Colonic mucosa (tissue), 4 donors: Measurements from ENCODE around the gene SLC51B. TPM values are rescaled to one million over a fixed set of nuclear protein-coding genes. Genes with fewer than 3 reads are reported as not detected.

ENCODE experiments used
- DNase-seq: peaks from one replicate; pipeline ENCODE4 v3.0.0-alpha.2; 2020
- H3K27ac ChIP-seq: fragments of 200-600 bp; one replicate; pipeline ENCODE4 v1.8.0; 2021
- H3K27me3 ChIP-seq: fragments of 200-600 bp; one replicate; pipeline ENCODE4 v1.8.0; 2021
- H3K36me3 ChIP-seq: fragments of 200-600 bp; one replicate; pipeline ENCODE4 v1.8.0; 2021
- H3K4me1 ChIP-seq: fragments of 200-600 bp; one replicate; pipeline ENCODE4 v1.8.0; 2021; ENCODE audit warnings: mild to moderate bottlenecking
- H3K4me3 ChIP-seq: fragments of 200-600 bp; one replicate; pipeline ENCODE4 v1.8.0; 2021
- H3K9ac ChIP-seq, 2 donors: one replicate each; pipeline ENCODE4 v1.7.0; 2013; ENCODE audit warnings: control low read depth in 2 of 2, low read depth in 2 of 2, low read length in 2 of 2
- H3K9me3 ChIP-seq: fragments of 200-600 bp; one replicate; pipeline ENCODE4 v1.8.0; 2021
- CTCF ChIP-seq: fragments of 200-600 bp; IDR thresholded peaks from one replicate; pipeline ENCODE4 v1.8.0; 2022; ENCODE audit warnings: antibody characterized with exemption, mild to moderate bottlenecking
- intact Hi-C: fragments of 100-400 bp; cut with DNase I; formaldehyde crosslinking; loops from one replicate; pipeline ENCODE4 v1.14.1; 2022
- total RNA-seq, 2 donors: library from RNA; stranded (reverse); fragmentation: NEBNext Ultra II Directional in 1 of 2; extraction: Animal tissue kit (Norgen Biotek cat#: 25700) in 1 of 2; gene quantifications; one replicate each; pipeline ENCODE4 v1.2.1, GENCODE V29; 2021
- donor health status: healthy.
- donor health status: DM: no; HTN: no; CAD: no.
- donor health status: DM: no; HTN: no; CAD: no.

SLC51B gene
- total RNA-seq, 2 donors from 2014 or later, result 73.1 to 102 TPM

- Histone ChIP-seq H3K9ac (no peak overlapping the region), H3K4me1 (peaks cover 6% of the 10 kb centered on the region), H3K27me3 (no peaks in the 10 kb centered on the region), H3K4me3 (no peak overlapping the region), H3K9me3 (no peaks in the 10 kb centered on the region), H3K27ac (no peak overlapping the region), H3K36me3 (no peaks in the 10 kb centered on the region)
- no peak for DNase-seq
- TF ChIP-seq CTCF, result no peak
- intact Hi-C loops, result loop anchor here (5.0 kb wide), 3 partner anchors 48 to 238 kb away; no protein-coding TSS in a partner anchor
These were observed 10.5 kb upstream of the SLC51B start for GRCh38 chr15:65034719-65035118.

GRCh38 chr15:65037309-65037708 is 7.9 kb upstream of the SLC51B start:
- no peaks in the 10 kb centered on the region for H3K27me3 ChIP-seq
- no peak overlapping the region for H3K9ac ChIP-seq
- peak overlapping the region; percentile 24 for H3K27ac ChIP-seq
- DNase-seq, result peak; percentile 9
- H3K9me3 ChIP-seq, result no peaks in the 10 kb centered on the region
- H3K4me1 ChIP-seq, result peaks cover 6% of the 10 kb centered on the region
- no peaks in the 10 kb centered on the region for H3K36me3 ChIP-seq
- no peak for TF ChIP-seq CTCF
- H3K4me3 ChIP-seq, result no peak overlapping the region
- intact Hi-C loops, result loop anchor here (5.0 kb wide), 1 partner anchor 45 kb away; no protein-coding TSS in a partner anchor

DNA sequence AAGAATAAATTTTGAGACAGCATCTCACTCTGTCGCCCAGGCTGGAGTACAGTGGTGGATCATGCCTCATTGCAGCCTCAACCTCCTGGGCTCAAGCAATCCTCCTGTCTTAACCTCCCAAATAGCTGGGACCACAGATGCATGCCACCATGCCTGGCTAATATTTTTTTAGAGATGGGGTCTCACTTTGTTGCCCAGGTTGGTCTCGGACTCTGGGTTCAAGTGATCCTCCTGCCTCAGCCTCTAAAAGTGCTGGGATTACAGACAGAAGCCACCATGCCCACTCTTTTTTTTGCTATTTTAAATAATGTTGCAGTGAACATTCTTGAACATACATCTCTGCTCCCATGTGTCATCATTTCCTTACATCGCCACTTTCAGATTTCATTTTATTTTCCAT is 6.8 kb upstream of the SLC51B start:
- DNase-seq, result peak; percentile 11
- H3K36me3 ChIP-seq, result no peaks in the 10 kb centered on the region
- no peaks in the 10 kb centered on the region for H3K9me3 ChIP-seq
- H3K27me3 ChIP-seq, result no peaks in the 10 kb centered on the region
- intact Hi-C loops, result loop anchor here (5.0 kb wide), 1 partner anchor 44 kb away; no protein-coding TSS in a partner anchor
- no peak for TF ChIP-seq CTCF
- no peak overlapping the region for H3K27ac ChIP-seq
- no peak overlapping the region for H3K4me3 ChIP-seq
- H3K4me1 ChIP-seq, result peaks cover 8% of the 10 kb centered on the region
- no peak overlapping the region for H3K9ac ChIP-seq

DNA sequence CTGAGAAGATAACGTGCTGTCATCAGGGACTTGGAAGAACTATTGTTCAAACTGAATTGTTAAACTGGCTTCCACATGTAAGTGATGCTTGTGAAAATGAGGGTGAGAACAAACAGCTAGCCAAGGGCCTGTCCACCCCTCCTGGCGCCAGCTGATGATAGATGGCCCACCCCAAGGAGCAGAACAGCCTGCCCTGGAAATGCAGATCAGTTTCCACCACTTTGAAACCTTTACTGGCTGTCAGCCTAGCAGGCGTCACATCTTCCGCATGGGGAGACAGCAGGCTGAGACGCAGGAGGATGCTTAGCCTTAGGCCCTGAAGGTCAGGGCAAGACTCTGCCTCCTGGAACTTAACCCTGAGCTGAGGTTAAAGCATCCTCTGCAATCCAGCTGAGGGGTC is 6.4 kb upstream of the SLC51B start:
- intact Hi-C loops, result loop anchor here (5.0 kb wide), 1 partner anchor 43 kb away; no protein-coding TSS in a partner anchor
- Histone ChIP-seq H3K9ac (no peak overlapping the region), H3K27me3 (no peaks in the 10 kb centered on the region), H3K4me1 (peaks cover 9% of the 10 kb centered on the region), H3K9me3 (no peaks in the 10 kb centered on the region), H3K4me3 (no peak overlapping the region), H3K27ac (no peak overlapping the region), H3K36me3 (no peaks in the 10 kb centered on the region)
- DNase-seq, result no peak
- TF ChIP-seq CTCF, result no peak

DNA sequence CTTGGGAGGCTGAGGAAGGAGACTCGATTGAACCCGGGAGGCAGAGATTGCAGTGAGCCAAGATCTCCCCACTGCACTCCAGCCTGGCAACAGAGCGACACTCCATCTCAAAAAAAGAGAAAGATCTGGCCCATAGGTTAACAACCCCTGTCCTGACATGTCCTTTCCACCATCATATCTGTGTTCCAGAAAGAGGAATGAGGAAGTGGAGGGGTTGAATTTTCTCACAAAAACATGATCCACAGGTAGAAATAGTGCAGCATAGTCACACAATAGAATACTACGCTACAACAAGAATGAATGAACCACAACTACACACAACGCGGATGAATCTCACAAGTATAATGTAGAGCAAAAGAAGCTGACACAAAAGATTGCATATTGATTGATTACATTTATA is 4.7 kb upstream of the SLC51B start:
- no peak for TF ChIP-seq CTCF
- Histone ChIP-seq H3K4me3 (no peak overlapping the region), H3K36me3 (no peaks in the 10 kb centered on the region), H3K9ac (no peak overlapping the region), H3K27ac (no peak overlapping the region), H3K27me3 (no peaks in the 10 kb centered on the region), H3K4me1 (peaks cover 6% of the 10 kb centered on the region), H3K9me3 (no peaks in the 10 kb centered on the region)
- intact Hi-C loops, result no loop called here
- peak; percentile 11 for DNase-seq
